Stimulated activated CD8-positive, alpha-beta memory T cell treated with anti-CD3 and anti-CD28 coated beads, Interleukin-12 subunit alpha, Interleukin-12 subunit beta, amount 100 ng/mL, for 4 hours (primary cell): ENCODE results near the gene OAF.

ENCODE experiments used
- DNase-seq: peaks from one replicate; pipeline ENCODE4 v3.0.0-alpha.2; 2020; ENCODE audit warnings: low read depth

Gene OAF

DNA sequence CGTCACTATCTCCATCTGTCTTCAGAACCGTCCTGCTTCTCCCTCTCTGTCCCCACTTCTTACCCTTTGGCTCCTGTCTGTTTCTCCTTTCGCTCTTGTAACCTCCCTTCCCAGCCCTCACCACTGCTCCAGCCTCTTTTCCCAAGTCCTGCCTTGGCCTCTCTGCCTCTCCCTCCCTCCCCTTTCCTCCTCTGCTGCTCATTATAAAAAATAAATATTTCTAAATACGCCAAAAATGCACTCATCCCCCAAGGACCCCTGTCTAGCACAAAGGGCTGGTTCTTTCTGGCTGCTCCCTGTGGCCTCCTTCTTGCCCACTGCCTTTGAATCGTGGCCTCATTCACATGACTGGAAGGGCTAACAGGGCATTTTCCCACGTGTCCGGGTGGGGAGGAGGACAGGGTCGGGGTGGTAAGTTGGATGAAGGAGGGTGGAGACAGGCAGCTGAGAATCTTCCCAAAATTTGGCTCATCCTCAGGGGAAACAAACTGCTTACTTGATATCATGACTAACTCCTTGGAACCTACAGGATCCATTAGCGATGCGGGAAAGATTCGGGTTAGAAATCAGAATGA is 26.4 kb upstream of the OAF start:
- DNase-seq, result no peak

DNA sequence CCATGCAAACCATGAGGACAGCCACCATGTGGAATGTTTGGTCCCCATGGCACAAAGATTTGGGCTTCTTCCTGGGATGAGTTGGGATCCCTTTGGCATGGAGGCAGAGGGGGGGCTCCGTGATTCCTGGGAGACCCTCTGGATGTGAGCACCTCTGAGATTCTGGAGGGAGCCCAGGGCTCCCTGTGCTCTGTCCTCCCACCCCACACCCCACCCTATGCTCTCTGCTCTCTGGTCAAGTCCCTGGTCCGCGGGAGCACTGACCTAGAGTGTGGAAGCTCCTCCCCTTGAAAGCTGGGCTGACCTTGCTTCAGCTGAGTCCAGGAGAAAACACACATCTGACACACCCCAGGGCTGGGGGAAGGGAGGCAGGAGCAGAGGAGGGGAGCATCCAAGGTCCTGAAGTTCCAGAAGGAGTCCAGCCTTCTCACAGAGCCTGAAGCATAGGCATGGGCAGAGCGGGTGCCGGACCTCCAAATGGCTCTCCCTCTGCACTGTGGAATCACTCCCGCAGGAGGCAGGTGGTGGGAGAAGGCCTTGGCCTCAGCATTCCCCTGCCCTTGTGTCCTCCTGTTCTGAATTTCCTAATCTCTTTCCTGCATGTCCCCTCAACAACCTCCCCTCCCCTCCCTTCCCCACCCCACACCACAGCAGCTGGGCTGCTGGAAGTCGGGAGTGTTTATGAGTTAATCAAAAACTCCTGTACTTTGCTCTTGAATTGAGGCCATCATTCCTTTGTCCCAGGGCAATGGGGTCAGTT is 25.7 kb upstream of the OAF start:
- DNase-seq, result no peak

DNA sequence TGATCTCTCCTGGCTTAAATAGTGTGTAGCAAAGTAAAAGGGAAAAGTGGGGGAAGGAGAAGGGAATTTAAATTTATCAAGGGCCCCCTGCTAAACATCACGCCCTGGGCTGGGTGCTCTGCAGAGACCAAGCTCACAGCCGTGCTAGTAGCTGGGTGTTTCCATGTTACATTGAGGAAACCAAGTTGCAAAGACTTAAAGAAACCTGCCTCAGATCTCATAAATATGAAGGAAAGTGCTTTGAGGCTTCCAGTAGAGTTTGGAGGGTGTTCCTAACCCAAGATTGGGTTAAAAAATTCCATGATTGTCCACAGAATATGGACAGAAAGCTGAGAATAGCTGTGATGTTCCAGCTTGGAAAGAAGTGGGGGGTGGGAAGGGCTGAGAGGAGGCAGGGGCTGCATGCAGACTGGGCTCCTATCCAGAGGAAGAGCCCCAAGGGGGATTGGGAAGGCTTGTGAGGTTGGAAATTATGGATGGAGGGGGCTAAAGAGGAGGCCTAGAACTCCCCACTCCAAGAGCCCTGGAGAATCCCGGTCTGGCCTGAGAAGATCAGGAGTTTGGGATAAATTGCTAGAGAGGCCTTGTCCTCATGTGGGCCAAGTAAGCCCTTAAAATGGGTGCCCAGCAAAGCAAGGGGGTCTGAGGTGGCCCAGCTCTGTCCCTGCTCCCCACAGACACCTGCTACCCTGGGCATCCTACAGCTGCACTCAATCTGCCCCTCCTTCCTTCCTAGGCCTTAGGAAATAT is 25.0 kb upstream of the OAF start:
- DNase-seq, result no peak

DNA sequence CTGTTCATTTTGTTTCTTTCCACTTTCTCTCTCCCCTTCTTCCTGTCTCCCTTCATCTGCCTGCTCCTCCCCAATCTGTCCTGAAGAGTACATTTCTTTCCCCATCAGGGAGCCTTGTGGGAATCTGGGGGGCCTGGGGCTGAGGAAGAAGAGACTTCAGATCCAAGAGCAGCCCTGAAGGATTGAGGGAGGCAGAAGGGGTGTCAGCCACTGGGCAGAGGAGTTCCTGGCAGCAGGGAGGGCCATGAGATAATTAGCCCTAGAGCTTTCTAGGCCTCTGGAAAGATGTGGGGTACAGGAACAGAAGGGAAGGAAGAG is 24.4 kb upstream of the OAF start:
- DNase-seq, result no peak

DNA sequence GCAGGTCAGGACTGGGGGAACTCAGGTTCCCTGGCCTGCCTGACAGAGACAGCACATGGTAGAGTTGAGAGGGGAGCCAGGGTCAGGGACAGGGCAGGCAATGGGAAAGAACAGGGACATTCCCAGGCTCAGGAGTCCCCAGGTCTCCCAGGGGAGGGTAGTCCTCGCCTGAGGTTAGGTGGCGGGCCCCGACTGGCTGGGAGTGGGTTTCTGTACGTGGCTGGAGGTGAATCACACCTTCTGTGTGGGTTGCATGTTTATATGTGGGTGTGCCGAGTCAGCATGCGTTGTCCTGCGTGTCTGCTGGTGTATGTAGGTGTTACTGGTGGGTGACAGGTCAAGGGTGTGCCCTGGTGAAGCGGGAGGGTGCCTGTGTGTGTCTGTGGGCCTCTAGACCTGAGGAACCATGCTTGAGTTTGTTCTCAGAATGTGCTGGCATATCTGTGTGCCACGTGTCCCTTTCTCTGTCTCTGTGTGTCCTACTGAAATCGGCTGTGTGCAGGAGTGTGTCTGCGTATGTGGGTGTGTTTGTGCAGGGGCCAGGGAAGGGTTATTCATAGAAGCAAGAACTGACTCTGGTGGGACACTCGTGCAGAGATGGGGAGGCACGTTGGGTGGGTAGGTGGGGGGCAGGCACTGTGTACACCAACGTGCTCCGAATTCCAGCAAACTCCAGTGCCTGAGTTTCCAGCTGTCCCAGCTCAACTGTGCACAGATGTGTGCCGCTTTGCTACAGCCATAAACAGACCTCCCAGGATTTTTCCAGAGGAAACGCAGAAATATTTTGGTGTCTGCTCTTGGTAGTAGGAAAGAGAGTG is 23.8 kb upstream of the OAF start:
- DNase-seq, result no peak

DNA sequence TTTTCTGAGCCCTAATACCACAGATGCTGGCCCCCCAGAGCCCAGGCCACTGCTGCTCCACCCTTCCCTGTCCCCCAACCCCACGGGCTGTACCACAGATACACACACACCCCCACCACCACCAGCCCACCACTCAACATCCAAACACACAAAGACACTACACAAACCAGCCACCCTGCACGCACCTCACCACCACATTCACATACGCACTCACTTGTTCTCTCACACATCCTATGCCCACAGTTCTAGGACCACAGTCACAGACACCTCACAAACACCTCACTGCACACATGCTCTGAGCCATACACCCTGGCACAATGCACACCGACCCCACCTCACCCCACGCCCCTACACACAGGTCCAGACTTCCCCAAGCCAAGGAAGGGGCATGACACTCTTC is 22.5 kb upstream of the OAF start:
- DNase-seq, result no peak

DNA sequence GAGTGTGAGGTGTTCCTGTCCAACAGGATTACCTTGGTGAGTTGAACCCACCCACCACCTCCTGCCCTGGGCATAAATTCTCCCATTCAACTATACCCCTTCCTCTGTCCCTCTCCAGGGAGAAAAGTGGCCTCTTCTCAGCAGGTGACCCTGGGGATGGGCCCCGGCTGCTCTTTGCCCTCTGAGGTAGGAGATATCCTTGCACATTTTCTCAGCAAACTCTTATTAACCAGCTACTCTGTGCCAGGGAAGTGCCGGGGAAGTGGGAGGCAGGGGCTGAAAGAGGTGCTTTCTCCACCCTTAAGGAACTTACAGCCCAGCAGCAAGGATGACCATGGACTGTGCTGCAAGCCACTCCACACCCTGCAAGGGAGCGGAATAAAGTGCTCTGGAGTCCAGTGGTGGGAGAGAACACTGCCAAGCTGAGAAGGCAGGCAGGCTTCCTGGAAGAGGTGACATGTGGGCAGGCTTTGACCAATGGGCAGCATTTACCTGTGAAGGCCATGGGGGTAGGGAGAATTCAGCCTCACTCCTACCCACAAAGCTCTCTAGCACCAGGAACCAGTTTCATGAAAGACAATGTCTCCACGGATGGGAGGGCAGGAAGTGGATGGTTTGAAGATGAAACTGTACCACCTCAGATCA is 21.9 kb upstream of the OAF start:
- DNase-seq, result no peak

DNA sequence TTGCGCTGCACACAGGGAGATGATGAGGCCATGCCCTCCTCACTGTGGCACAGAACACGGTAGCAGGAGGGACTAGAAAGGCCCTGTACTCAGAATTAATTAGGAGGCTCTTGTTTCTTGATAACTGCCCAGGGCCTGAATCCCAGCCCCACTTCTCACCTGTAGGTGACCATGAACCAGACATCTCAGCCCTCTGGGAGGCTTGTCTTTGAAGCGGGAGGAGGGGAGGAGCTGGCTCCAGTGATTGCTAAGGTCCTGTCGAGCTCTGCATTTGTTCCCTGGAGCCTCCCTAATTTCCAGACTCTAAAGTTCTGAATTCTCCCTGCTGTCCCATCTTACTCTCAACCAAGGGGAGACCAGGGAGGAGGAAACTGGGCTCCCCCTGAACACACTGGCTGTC is 19.8 kb upstream of the OAF start:
- no peak for DNase-seq

DNA sequence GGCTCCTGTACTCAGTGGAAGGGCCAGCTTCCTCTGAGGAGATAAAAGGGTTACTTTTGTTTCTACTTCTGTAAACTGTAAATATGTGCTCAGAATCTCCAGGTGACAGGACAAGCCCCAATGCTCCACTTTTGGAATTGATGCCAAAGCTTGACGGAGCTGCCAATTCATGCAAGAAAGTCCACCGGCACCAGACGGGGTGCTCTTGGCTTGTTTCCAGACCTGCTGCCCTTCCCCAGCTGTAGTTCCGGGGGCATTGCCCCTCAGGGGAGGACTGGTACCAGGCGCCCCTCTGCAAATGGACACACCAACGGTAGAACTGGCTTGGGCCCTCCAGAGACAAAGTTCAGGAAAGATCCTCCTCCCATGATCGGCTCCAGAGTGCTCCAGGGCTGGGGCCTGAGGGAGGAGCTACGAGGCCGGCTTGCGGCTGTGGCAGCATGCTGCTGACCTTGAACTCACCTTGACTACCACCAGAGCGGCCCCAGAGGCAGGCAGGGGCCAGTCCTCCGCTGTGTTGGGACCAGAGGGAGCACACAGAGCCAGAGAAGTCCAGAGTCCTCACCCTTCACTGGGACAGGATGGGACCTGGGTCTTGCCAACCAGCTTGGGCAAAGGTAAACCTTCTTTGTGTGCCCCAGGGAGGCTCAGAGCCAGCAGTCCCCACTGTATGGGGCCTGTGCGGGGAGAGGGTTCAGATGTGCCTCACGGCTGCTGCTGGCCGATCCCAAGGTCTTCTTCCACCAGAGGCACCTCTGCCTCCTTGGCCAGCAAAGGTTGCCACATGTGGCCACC is 17.8 kb upstream of the OAF start:
- DNase-seq, result no peak

DNA sequence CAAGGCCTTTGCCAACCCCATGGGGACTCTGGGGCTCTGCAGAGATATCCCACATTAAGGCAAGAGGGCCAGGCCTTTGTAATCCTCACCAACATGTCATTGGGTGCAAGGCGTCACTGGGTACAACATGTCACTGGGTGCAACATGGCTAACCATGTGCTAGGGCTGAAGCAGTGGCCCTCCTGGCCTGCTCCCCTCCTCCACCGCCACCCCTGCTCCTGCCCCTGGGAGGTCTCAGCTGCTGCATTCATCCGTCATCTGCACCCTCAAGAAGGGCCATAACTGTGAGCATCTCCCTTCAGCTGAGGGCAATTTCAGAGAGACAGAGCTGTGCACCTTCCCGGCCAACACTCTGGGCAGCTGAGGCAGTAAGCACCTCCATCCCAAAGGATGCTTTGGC is 16.7 kb upstream of the OAF start:
- no peak for DNase-seq

DNA sequence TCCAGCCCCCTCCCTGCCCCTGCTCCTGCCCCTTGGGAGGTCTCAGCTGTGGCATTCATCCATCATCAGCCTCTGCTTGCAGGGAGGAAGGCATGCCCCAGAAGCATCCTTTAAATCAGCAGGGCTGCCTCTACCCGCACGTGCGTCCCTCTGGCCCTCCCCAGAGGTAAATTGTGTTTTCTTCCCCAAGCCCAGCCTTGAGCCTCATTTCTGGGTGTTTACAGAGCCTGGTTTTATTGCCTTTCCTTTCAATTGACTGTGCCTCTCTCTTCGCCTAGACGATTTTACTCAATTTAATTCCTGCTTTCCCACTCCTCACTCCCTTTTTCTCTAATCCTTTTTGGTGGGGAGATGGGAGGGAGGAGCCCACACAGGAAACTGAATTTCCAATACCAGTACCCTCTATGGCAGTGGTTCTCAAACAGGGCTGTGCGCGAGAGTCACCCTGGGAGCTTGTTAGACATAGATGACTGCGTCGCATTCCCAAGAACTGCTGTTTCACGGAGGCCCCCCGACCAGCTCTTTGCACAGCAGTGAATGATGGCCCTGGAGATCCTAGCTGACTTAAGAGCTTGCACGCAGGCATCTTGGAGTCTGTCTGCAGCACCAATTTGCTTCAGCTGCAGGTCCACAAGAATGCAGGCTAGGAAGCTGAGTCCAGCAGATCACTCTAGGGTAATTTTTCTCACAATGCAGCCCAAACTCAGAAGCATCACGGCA is 15.1 kb upstream of the OAF start:
- no peak for DNase-seq

DNA sequence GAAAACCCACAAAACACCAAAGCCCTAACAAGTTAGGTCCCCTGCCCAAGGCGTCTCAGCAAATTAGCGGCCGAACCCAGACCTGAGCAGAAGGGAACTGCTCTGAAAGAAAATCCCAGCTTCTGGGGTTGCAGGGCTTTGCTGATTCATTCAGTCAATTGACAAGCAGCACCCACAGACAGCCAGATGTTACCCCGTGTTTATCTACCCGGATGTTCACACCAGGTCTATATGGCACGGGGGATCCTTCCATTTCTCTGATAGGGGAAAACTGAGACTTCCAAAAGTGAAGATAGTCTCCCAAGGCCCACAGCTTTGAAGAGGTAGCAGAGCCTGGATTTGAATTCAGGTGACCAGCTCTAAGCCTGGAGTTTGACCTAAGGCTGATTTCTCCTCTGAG is 14.0 kb upstream of the OAF start:
- DNase-seq, result no peak

DNA sequence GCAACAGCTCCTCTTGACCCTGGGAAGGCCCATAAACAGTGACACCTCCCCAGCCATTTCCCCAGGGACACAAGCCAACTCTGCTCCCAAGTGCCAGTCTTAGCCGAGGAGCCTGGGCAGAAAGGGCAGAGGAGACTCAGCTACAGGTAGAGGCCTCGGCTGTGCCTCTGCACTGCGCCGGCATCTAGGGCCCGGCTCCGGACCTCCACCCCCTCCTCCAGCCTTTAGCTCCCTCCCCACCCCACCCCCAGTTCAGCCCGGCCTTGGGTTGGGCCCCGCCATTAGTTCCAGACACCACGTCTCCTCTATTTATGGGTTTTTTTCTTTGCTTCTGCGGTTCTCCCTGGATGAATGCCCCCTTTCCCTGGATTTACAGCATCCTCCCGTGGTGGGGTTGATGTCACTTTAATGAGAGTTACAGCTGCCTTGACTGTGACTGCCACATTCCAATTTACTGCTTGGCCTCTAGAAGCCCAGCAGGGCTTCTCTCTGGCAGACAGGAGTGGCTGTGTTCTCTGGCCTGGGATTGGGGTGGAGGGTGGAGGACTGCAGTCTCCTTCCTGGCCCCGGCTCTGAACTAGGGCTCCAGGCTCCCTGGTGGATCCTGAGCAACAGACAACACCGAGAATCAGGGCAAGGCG is 13.5 kb upstream of the OAF start:
- DNase-seq, result no peak

DNA sequence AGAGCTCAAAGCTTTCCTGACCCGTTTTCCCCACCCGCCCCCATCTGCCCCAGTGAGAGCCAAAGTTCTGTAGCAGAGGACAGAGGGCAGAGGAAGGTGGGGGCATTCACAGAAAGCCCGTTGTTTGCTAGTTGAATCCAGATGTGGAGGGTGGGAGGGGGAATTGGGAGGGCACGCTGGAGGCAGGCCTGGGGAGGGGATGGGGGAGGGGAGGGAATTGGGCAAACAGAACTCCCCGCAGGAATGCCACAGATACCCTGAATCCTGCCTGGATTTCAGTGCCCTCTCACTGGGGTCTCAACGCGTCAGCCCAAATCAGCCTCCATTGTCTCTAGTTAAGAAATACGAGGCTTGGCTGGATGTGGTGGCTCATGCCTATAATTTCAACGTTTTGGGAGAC is 12.9 kb upstream of the OAF start:
- DNase-seq, result no peak

DNA sequence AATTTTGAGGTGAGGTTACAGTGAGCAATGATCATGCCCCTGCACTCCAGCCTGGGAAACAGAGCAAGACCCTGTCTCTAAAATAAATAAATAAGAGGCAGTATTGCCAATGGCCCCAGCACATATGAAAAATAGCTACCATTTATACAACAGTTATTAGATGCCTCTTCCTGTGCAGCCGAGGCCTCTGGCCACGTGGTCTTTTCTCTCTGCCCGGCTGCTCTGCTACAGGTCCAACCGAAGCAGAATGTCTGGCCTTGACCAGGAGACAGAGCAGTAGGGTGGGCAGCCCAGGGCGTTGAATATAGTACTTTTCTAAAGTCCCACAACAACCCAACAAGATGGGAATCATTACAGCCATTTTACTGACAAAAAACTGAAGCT is 12.4 kb upstream of the OAF start:
- no peak for DNase-seq

DNA sequence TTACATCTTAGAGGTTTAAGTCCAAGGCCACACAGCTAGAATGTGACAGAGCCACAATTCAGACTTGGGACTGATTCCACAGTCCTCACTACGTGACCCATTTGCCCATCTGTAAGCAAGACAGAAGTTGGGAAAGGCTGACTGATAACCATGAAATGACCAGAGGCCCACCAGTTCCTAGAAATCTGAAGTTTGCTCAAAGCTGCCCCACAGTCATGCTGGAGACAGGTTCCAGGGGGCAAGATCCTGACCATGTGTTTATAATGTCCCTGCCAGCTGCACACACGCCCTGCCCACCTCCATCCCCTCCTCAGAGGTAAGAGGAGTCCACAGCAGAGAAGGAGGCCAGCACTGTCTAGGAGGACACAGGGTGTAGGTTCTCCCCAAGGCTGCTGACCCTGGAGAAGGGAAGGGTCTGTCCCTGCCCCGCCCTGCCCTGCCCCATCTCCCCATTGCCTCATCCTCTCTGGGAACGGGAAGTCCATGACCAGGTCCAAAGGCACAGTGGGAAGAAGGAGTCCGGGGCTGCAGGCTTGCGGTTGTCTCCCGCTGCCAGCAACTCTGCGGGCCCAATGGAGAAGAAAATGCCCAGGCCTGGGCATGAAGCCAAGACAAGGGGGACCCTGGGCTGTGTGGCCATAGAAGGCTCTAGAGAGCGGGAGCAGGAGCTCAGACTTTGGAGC is 11.9 kb upstream of the OAF start:
- no peak for DNase-seq

DNA sequence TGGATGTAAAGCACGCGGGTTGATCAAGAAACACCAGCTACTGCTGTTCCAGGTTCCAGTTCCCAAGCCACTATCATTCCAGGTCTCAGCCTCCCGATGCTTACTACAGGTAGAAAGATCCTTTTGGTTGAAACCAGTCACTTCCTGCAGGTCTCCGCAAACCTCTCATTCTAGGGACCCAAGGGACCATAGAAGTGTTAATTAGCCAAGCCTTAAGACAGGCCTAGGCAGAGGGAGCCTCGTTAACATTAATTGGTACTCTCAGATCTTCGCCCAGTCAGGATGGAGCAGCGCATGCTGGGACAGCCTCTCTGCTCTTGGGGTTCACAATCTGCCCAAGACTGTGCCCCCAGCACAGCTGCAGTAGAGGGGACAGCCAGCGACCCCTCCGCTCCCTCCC is 11.2 kb upstream of the OAF start:
- DNase-seq, result no peak

DNA sequence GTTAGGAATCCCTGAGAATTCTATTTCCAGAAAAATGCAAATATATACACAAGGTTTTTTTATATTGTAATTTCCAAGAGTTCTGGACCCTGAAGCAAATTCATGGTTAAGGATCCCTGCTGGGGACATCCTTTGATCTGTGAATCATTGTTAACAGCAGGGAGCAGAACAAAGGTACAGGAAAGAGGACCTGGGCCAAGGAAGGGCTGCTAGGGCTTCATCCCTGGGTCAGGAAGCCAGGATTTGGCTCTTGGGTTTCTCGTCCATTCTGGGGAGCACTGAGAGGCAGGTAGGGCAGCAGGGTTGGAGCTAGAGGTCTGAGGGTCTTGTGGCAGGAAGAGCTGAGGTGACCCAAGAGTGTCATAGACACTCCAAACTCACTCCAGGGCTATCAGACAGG is 10.2 kb upstream of the OAF start:
- DNase-seq, result no peak

DNA sequence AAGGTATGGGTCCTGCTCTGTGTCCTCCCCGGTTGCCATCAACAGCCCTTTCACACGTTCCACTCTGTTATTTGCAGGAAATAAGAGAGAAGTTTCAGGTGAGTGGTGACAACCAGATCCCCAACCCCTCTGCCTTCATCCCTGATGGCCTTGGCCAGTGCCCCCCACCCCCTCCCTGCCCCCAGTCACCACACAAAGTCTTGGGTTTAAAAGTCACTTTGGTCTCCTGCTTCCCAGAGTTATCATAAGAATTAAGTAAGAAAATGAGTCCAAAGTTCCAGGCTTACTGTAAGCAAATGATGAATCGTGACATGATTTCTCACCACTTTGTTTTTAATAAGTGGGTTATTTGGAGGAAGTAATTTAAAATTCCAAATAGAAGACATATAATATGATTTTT is 9.2 kb upstream of the OAF start:
- DNase-seq, result no peak

DNA sequence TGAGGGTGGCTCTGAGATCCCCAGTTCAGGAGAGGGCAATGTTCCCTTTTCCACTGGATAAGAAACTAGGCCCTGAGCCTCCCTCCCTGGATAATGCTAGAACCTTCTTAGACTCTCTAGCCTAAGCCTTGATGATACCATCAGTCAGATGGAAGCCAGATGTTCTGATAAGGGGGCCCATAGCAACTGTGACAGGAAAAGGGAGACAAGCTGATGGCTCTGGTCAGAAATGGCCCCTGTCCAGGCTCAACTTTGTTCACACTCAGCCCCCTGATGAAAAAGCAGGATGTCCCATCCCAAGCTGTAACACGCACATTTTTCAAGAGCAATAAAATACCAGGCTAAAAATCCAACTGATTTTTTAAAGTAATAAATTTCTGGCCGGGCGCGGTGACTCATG is 7.2 kb upstream of the OAF start:
- no peak for DNase-seq
